ENCODE data around the gene TBC1D2. TPM values are rescaled to one million over a fixed set of nuclear protein-coding genes. Genes with fewer than 3 reads are reported as not detected.

The TBC1D2 gene
- total RNA-seq, 1 experiment from 2014 or later: 58.4 TPM

GRCh38 chr9:98248737-98249474 is 6.5 kb downstream of the TBC1D2 start:
- H3K4me3 Mint-ChIP-seq (ENCODE audit: unreplicated experiment): peak overlapping the region; percentile 24

DNA sequence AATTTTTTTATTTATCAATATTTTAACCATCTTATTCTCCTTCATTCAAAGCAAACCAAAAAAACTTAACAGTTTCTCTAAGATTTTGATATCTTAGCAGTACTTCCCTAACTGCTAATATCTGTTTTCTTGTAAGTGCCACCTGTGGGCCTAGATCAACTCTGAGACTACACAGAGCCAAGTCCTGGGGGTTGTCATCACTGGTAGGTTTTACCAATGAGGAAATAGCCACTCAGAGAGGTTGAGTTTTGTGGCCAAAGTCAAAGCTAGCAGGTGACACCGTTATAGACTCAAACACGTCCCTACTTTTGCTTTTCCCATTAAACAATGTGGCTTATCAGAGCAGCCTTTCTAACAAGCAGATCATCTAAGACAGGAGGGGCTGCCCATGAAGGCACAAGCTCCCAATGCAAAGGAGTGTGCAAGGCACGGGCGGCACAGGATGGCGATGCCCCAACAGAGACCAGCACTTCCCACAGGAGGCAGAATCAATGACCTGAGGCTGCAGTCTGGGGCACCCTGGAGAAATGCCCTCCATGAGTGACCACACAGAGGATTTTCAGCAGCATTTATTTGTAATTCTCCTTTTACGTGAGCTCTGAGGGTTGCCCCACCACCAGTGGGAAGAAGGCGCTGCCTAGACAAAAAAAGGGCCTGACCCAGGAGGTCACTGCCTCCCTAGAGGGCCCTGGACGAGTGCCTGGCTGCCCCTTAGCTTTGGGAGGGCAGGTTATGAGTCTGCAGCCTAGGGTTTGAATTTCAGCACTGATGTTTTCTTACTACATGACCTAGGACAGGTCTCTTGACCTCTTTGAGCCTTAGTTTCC is 7.4 kb downstream of the TBC1D2 start:
- CTCF ChIA-PET: interaction anchor here (0.6 to 1.6 kb wide), 10 partner anchors 8 to 526 kb away, joined by 3 to 5 read pairs (median 3); partner anchors contain the start of gene TRIM14
- intact Hi-C loops (cut with micrococcal nuclease): no loop called here
- Mint-ChIP-seq H3K27ac (ENCODE audit: low read depth, unreplicated experiment) (peak overlapping the region; percentile 85), H3K27me3 (ENCODE audit: insufficient read depth, unreplicated experiment) (no peaks in the 10 kb centered on the region), H3K4me3 (ENCODE audit: unreplicated experiment) (peak overlapping the region; percentile 24), H3K9me3 (ENCODE audit: unreplicated experiment) (no peaks in the 10 kb centered on the region), H3K36me3 (ENCODE audit: insufficient read depth, unreplicated experiment) (peaks cover 50% of the 10 kb centered on the region), H3K4me1 (ENCODE audit: insufficient read depth, unreplicated experiment) (peaks cover 70% of the 10 kb centered on the region)
- no TSS peak for BruUV-seq (replicated peaks)
- no peak for DNase-seq (ENCODE audit: unreplicated experiment)
- TF ChIP-seq, protein P1, sequence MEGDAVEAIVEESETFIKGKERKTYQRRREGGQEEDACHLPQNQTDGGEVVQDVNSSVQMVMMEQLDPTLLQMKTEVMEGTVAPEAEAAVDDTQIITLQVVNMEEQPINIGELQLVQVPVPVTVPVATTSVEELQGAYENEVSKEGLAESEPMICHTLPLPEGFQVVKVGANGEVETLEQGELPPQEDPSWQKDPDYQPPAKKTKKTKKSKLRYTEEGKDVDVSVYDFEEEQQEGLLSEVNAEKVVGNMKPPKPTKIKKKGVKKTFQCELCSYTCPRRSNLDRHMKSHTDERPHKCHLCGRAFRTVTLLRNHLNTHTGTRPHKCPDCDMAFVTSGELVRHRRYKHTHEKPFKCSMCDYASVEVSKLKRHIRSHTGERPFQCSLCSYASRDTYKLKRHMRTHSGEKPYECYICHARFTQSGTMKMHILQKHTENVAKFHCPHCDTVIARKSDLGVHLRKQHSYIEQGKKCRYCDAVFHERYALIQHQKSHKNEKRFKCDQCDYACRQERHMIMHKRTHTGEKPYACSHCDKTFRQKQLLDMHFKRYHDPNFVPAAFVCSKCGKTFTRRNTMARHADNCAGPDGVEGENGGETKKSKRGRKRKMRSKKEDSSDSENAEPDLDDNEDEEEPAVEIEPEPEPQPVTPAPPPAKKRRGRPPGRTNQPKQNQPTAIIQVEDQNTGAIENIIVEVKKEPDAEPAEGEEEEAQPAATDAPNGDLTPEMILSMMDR (IDR thresholded peaks at IDR 0.05; ENCODE audit: unreplicated experiment): no peak
- POLR2A ChIA-PET: interaction anchor here (0.6 to 5.2 kb wide), 10 partner anchors 9 to 325 kb away, joined by 3 to 48 read pairs (median 5); partner anchors contain the start of gene TRMO

More at GRCh38 chr9:98248737-98249474, 6.5 kb downstream of the TBC1D2 start:
- CTCF ChIA-PET: interaction anchor here (0.6 to 1.6 kb wide), 9 partner anchors 8 to 525 kb away, joined by 3 to 5 read pairs (median 3); no protein-coding TSS in a partner anchor
- Mint-ChIP-seq H3K27me3 (ENCODE audit: insufficient read depth, unreplicated experiment) (no peaks in the 10 kb centered on the region), H3K4me1 (ENCODE audit: insufficient read depth, unreplicated experiment) (peaks cover 78% of the 10 kb centered on the region), H3K36me3 (ENCODE audit: insufficient read depth, unreplicated experiment) (peaks cover 42% of the 10 kb centered on the region), H3K9me3 (ENCODE audit: unreplicated experiment) (no peaks in the 10 kb centered on the region), H3K27ac (ENCODE audit: low read depth, unreplicated experiment) (peak overlapping the region; percentile 85)
- POLR2A ChIA-PET: interaction anchor here (0.6 to 5.2 kb wide), 11 partner anchors 8 to 326 kb away, joined by 3 to 48 read pairs (median 4); partner anchors contain the start of gene TRMO
- peak; percentile 99 for DNase-seq (ENCODE audit: unreplicated experiment)
- TF ChIP-seq, protein P1 (IDR thresholded peaks at IDR 0.05; ENCODE audit: unreplicated experiment): no peak
- BruUV-seq (replicated peaks): TSS peak; percentile 44
- intact Hi-C loops (cut with micrococcal nuclease): no loop called here

DNA sequence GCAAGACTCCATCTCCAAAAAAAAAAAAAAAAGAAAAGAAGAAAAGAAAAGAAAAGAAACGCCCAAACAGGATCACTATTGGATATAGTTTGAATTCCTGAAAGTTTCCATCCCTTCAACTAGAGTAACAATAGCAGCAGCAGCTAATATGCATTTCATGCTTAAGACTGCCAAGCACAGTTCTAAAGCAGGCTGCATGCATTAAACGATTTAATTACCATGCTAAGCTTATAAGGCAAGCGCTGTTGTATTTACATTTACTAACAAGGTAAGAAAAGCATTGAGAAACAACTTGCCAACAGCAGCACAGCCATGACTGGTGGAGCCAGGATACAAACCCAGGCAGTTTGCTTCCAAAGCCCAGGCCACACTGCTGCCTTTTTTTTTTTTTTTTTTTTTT is 13.0 kb downstream of the TBC1D2 start:
- H3K4me1 Mint-ChIP-seq (ENCODE audit: insufficient read depth, unreplicated experiment): peaks cover 24% of the 10 kb centered on the region
- H3K4me3 Mint-ChIP-seq (ENCODE audit: unreplicated experiment): no peak overlapping the region
- H3K9me3 Mint-ChIP-seq (ENCODE audit: unreplicated experiment): no peaks in the 10 kb centered on the region
- ChIA-PET POLR2A (interaction anchor here (0.7 kb wide), 1 partner anchor 37 kb away, joined by 3 read pairs; no protein-coding TSS in a partner anchor), CTCF (interaction anchor here (0.6 to 1.7 kb wide), 4 partner anchors 21 to 212 kb away, joined by 3 to 6 read pairs (median 4); partner anchors contain the start of gene TRIM14)
- DNase-seq (ENCODE audit: unreplicated experiment): no peak
- no peaks in the 10 kb centered on the region for H3K27me3 Mint-ChIP-seq (ENCODE audit: insufficient read depth, unreplicated experiment)
- TF ChIP-seq, protein P1 (IDR thresholded peaks at IDR 0.05; ENCODE audit: unreplicated experiment): no peak
- BruUV-seq (replicated peaks): no TSS peak
- H3K27ac Mint-ChIP-seq (ENCODE audit: low read depth, unreplicated experiment): no peak overlapping the region
- H3K36me3 Mint-ChIP-seq (ENCODE audit: insufficient read depth, unreplicated experiment): peaks cover 73% of the 10 kb centered on the region
- intact Hi-C loops (cut with micrococcal nuclease): no loop called here
